Glutamatergic neuron (in vitro differentiated cells): ENCODE data around the gene PDE2A. TPM values are rescaled to one million over a fixed set of nuclear protein-coding genes. Genes with fewer than 3 reads are reported as not detected.

Experiments
- DNase-seq: peaks from one replicate; pipeline ENCODE4 v3.0.0; 2022
- H3K27ac Mint-ChIP-seq: one replicate; pipeline ENCODE4 v1.8.0; 2020; ENCODE audit warnings: mild to moderate bottlenecking, mixed read lengths, inconsistent platforms; ENCODE audit not compliant: unreplicated experiment
- H3K27me3 Mint-ChIP-seq: one replicate; pipeline ENCODE4 v1.8.0; 2020; ENCODE audit warnings: mild to moderate bottlenecking, moderate library complexity, mixed read lengths, inconsistent platforms; ENCODE audit not compliant: unreplicated experiment
- H3K36me3 Mint-ChIP-seq: one replicate; pipeline ENCODE4 v1.8.0; 2020; ENCODE audit warnings: mild to moderate bottlenecking, mixed read lengths, inconsistent platforms; ENCODE audit not compliant: unreplicated experiment
- H3K4me1 Mint-ChIP-seq: one replicate; pipeline ENCODE4 v1.8.0; 2020; ENCODE audit warnings: mild to moderate bottlenecking, low read depth, mixed read lengths, inconsistent platforms; ENCODE audit not compliant: unreplicated experiment
- H3K4me3 Mint-ChIP-seq: one replicate; pipeline ENCODE4 v1.8.0; 2020; ENCODE audit warnings: mild to moderate bottlenecking, mixed read lengths, inconsistent platforms; ENCODE audit not compliant: unreplicated experiment
- H3K9me3 Mint-ChIP-seq: one replicate; pipeline ENCODE4 v1.8.0; 2020; ENCODE audit warnings: mild to moderate bottlenecking, moderate library complexity, mixed read lengths, inconsistent platforms; ENCODE audit not compliant: unreplicated experiment
- total RNA-seq: library from RNA; stranded (reverse); fragmentation: NEBNext Ultra II Directional; extraction: Animal tissue kit (Norgen Biotek cat#: 25700); gene quantifications from one replicate; pipeline ENCODE4 v1.2.1, GENCODE V29; 2021; ENCODE audit not compliant: unreplicated experiment
- TF ChIP-seq, protein P1 (sequence below): fragments of 200-600 bp; sonication (generic); IDR thresholded peaks from one replicate; pipeline ENCODE4 v1.5.0; 2021; ENCODE audit not compliant: partially characterized antibody, unreplicated experiment

PDE2A gene
- total RNA-seq, 1 donor from 2014 or later = 16.9 TPM

DNA sequence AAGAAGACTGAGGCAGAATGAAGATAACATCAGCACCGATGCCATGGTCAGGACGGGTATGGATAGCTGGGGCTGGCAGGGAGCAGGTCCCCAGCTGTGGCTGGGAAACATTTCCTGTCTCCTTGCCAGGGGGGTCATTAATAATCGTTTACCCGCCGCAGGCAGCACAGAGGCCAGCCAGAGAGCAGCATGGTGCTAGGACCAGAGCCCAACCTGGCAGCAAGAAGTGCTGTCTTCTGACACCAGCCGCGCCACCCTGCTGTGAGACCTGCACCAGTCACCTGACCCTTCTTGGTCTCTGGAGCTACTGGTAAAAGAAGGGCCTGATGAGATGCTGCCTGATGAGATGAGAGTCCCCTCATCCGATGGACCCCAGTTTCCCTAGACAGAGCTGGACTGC, 36.3 kb downstream of the PDE2A start:
- Mint-ChIP-seq H3K4me1 (peaks cover 17% of the 10 kb centered on the region), H3K27me3 (peaks cover 8% of the 10 kb centered on the region)
- TF ChIP-seq, protein P1, sequence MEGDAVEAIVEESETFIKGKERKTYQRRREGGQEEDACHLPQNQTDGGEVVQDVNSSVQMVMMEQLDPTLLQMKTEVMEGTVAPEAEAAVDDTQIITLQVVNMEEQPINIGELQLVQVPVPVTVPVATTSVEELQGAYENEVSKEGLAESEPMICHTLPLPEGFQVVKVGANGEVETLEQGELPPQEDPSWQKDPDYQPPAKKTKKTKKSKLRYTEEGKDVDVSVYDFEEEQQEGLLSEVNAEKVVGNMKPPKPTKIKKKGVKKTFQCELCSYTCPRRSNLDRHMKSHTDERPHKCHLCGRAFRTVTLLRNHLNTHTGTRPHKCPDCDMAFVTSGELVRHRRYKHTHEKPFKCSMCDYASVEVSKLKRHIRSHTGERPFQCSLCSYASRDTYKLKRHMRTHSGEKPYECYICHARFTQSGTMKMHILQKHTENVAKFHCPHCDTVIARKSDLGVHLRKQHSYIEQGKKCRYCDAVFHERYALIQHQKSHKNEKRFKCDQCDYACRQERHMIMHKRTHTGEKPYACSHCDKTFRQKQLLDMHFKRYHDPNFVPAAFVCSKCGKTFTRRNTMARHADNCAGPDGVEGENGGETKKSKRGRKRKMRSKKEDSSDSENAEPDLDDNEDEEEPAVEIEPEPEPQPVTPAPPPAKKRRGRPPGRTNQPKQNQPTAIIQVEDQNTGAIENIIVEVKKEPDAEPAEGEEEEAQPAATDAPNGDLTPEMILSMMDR = no peak

DNA sequence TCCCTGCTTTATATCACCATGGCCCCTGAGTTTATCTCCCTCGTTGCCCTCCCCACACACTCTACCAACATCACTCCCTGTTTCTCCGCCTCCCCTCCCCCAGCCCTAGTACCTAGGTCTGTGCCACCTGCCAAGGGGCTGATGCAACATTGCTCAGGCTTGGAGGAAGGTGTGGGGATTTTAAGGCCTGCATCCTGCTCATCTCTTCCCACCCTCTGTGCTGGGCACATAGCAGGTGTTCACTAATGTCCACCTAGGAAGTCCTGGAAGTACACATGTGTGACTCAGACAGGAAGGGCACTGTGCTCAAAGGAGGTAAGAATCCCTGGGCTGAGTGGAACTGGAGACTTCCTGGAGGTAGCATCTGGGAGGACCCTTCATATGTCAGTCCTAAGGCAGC, 37.0 kb downstream of the PDE2A start:
- no peak for DNase-seq
- Mint-ChIP-seq H3K4me3 (no peak overlapping the region), H3K9me3 (peaks cover 4% of the 10 kb centered on the region), H3K36me3 (no peaks in the 10 kb centered on the region), H3K27ac (no peak overlapping the region), H3K4me1 (peaks cover 19% of the 10 kb centered on the region), H3K27me3 (peaks cover 8% of the 10 kb centered on the region)
- TF ChIP-seq, protein P1 = no peak

More for the DNA sequence above, 36.3 kb downstream of the PDE2A start:
- Mint-ChIP-seq H3K36me3 (no peaks in the 10 kb centered on the region), H3K4me3 (no peak overlapping the region), H3K27ac (no peak overlapping the region), H3K9me3 (peaks cover 4% of the 10 kb centered on the region)
- no peak for DNase-seq

DNA sequence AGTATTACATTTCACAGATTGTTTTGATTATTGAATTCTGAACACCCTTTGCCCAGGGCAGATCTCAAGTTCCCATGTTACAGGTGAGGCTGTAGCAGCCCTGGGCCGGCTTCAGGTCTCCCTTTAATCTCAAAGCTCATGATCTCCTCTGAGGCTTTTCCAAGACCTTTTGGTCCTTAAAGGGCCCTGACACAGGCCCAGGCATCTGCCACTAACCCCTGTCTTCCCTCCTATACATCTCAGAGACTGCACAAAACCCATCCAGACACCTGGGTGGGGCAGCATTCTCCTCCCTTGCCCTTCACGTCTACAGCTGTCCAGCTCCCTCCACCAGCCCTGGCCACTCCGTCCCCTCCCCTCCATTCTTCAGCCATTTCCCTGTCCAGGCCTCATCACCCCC, 37.8 kb downstream of the PDE2A start:
- Mint-ChIP-seq H3K9me3 (peaks cover 4% of the 10 kb centered on the region), H3K4me1 (peaks cover 21% of the 10 kb centered on the region), H3K36me3 (no peaks in the 10 kb centered on the region), H3K27ac (no peak overlapping the region), H3K4me3 (no peak overlapping the region), H3K27me3 (peaks cover 8% of the 10 kb centered on the region)
- TF ChIP-seq, protein P1 = no peak
- DNase-seq = no peak

DNA sequence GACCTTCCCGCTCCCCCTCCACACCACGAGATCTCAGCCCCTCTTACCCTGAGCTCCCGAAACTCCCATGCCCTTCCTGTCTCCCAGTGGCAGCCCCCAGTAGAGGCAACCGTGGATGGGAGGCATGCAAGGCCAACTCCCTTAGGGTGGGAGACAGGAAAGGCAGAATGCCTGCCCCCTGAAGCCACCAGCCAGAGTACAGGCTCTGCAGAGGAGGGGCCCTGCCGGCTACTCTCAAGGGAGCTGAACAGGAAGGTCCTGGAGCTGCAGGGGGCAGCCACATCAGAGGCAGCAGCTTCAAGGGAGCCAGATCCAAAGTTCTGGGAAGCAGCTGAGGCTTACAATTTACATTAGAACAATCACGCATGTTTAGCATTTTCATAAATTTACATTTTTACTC, 38.3 kb downstream of the PDE2A start:
- TF ChIP-seq, protein P1 = no peak
- H3K36me3 Mint-ChIP-seq = no peaks in the 10 kb centered on the region
- DNase-seq = no peak
- H3K4me3 Mint-ChIP-seq = no peak overlapping the region
- peaks cover 4% of the 10 kb centered on the region for H3K9me3 Mint-ChIP-seq
- no peak overlapping the region for H3K27ac Mint-ChIP-seq
- peaks cover 8% of the 10 kb centered on the region for H3K27me3 Mint-ChIP-seq
- H3K4me1 Mint-ChIP-seq = peaks cover 21% of the 10 kb centered on the region

DNA sequence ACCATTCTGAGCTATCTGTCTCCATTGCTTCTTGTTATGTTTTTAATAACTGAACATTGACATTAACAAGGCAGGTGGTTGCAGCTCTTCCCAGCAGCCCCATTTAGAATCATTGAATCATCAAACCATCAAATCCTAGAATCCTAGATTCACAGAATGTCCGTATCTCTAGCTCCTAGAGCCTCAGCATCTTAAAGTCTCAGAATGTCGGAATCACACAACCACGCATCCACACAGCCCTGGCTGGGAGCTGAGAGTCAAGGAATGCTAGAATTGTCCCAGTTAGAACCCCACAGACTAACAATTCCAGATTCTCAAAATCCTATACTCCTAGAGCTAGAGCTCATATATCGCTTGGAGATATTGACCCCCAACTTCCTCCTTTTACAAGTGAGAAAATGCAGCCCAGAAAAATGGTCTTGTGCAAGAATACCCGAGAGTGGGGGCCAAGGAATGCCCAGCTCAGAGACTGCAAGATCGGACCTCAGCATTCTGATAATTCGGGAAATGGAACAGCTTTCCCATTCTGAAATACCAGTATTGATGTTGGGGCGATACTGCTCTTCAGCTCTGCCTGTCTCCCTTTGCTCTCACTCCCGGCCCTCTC, 38.8 kb downstream of the PDE2A start:
- H3K4me3 Mint-ChIP-seq = no peak overlapping the region
- peaks cover 11% of the 10 kb centered on the region for H3K27me3 Mint-ChIP-seq
- H3K4me1 Mint-ChIP-seq = peaks cover 23% of the 10 kb centered on the region
- H3K9me3 Mint-ChIP-seq = peaks cover 6% of the 10 kb centered on the region
- H3K36me3 Mint-ChIP-seq = no peaks in the 10 kb centered on the region
- H3K27ac Mint-ChIP-seq = no peak overlapping the region
- TF ChIP-seq, protein P1 = no peak
- DNase-seq = no peak
